B cell (primary cell): ENCODE results near the gene NCBP3.

Source experiments
- CTCF ChIP-seq: fragments of 200-600 bp; IDR thresholded peaks from one replicate; pipeline ENCODE4 v1.8.0; 2022; ENCODE audit warnings: antibody characterized with exemption, mild to moderate bottlenecking
- EZH2 ChIP-seq: IDR thresholded peaks from 2 replicates; pipeline ENCODE4 v1.6.1; 2012; ENCODE audit warnings: borderline replicate concordance, low read depth, mild to moderate bottlenecking, moderate library complexity, low read length; ENCODE audit not compliant: insufficient read depth, poor library complexity, severe bottlenecking

- no peak for TF ChIP-seq EZH2
- no peak for TF ChIP-seq CTCF
These were observed 91.3 kb downstream of the NCBP3 start for GRCh38 chr17:3754458-3755334.
